GM12801 (cell line): ENCODE measurements around the gene USB1.

Experiments used
- CTCF ChIP-seq: IDR thresholded peaks from one replicate; pipeline ENCODE4 v1.5.1; 2011; ENCODE audit warnings: control low read depth; ENCODE audit not compliant: insufficient read length; ENCODE audit errors: extremely low read depth

Gene USB1

DNA sequence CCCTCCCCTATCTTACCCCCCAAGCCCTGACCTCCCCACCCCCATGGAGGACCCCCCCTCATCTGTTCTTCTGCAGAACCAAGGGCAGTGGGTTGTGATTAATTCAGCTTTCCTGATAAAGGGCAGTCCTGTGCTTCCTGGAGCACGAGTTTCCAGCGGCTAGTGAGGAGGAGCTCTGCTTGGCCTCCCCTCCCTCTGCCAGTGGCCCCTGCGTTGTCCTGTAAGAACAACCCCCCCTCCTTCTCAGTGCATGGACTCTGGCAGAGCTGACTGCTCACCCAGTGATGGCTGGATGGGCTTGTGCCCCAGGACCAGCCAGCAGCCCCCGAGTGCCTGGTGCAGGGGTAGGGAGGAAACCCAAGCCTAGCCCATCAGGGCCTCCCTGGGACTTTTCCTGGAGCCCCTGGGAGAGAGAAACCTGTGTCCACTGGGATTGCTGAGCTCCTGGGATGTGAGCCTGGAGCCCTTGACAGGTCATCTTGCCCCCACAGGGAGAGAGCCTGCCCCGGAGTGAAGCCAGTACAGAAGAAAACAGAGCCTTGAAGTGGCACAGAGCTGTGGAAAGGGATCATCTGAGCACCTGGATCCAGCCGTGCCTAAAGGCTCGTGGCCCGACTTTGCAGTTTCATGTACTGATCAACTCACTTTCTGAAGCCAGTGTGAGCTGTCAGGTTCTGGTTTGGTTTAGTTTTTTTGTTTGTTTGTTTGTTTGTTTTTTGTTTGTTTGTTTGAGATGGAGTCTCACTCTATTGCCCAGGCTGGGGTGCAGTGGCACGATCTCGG is 50.8 kb downstream of the USB1 start:
- no peak for TF ChIP-seq CTCF

- TF ChIP-seq CTCF, result no peak
Observed at GRCh38 chr16:58053682-58054005, 52.4 kb downstream of the USB1 start.

DNA sequence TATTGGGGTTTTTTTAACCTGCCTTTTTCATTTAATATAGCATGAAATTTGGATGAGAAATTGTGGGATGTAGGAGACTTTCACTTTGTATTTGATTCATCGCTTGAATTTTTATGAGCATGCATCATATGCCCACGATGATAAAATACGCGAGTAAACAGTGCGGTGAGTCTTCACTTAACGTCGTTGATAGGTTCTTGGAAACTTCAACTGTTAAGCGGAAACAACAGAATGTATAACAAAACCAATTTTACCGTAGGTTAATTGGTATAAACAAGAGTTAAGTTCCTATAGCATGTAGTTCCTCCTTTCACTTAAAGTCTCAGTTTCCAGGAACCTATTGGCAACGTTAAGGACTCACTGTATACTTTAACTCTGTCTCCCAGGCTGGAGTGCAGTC is 53.1 kb downstream of the USB1 start:
- no peak for TF ChIP-seq CTCF

DNA sequence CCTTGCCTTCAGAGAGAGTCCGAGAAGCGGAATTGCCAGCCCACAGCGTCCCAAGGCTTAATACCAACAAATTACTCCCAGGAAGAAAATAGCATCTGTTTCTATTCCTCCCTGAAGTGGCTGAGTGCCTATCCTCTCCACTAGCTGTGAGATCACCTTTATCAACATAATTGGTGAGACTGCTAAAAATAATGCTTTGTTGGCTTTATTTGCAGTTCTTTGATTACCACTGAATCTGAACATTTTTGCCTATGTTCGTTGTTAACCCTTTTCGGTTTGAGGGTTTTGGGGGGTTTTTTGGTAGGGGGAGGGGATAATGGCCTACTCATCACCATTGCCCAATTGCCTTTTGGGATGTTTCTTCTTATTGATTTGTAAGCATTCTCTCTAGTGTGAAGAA is 55.4 kb downstream of the USB1 start:
- no peak for TF ChIP-seq CTCF

DNA sequence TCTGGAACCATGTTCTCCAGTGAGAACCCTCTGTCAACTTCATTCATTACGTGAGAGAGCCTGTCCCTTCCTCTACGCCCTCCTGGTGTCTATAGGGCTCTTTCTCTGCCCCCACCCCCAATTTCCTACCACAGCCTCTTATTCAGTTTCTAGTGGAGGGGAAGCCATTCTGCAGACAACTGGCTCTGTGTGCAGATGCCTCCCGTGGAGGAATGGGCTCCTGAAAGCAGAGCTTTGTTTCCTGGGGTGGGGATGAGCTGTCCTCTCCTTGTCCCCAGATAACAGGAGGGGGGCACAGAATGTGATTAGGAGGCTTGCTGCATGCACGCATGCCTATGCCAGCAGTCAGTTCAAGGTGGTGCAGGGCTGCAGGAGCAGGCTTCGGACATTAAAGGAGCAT is 55.9 kb downstream of the USB1 start:
- TF ChIP-seq CTCF, result no peak

DNA sequence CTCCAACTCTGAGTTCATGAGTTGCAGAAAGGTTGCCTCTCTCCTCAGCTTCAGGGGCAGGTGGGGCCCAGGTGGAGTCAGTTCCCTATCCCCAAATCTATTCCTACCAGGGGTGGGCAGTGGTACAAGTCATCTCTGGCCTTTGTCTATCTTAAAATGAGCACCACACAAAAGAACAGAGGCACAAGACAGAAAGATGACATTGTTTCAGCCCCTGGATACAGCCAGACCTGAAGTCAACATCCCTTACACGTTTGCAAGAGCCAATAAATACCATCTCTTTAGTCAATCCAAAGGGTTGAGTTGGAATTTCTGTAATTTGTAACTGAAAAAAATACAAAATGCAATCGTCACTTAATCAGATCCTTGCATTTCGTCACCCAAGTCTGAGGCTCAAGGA is 56.6 kb downstream of the USB1 start:
- no peak for TF ChIP-seq CTCF

- no peak for TF ChIP-seq CTCF
Observed at GRCh38 chr16:58062821-58063220, 61.6 kb downstream of the USB1 start.
